Panc1 (cell line): Measurements from ENCODE around the gene CNGA4.

Experiments
- CTCF ChIP-seq: fragments of 450-650 bp; IDR thresholded peaks from 2 replicates; pipeline ENCODE4 v1.5.1; 2017; ENCODE audit warnings: mild to moderate bottlenecking
- POLR2AphosphoS5 ChIP-seq: IDR thresholded peaks from 2 replicates; pipeline ENCODE4 v1.6.1; 2012; ENCODE audit warnings: mild to moderate bottlenecking, low read depth, low read length, moderate library complexity
- REST ChIP-seq, 2 experiments: IDR thresholded peaks; 2 replicates each; pipeline ENCODE4 v1.6.1; 2011 to 2012; ENCODE audit warnings: low read depth in 2 of 2, control low read depth in 1 of 2, low read length in 1 of 2, mild to moderate bottlenecking in 1 of 2, moderate library complexity in 1 of 2; ENCODE audit not compliant: insufficient read depth in 1 of 2
- SIN3A ChIP-seq: IDR thresholded peaks from 2 replicates; pipeline ENCODE4 v1.6.1; 2012; ENCODE audit warnings: low read depth, mild to moderate bottlenecking, low read length, moderate library complexity, borderline replicate concordance; ENCODE audit not compliant: insufficient read depth
- TCF7L2 ChIP-seq: IDR thresholded peaks from 2 replicates; pipeline ENCODE4 v1.6.1; 2011; ENCODE audit warnings: mild to moderate bottlenecking, low read depth, low read length, inconsistent platforms

GRCh38 chr11:6240139-6240538 is 1.2 kb downstream of the CNGA4 start:
- no peak for TF ChIP-seq REST (IDR thresholded peaks at IDR 0.05; ENCODE audit: insufficient read depth in 1 of 2, low read depth in 2 of 2, low read length in 1 of 2)
- TF ChIP-seq CTCF: no peak
- no peak for TF ChIP-seq POLR2AphosphoS5
- no peak for TF ChIP-seq SIN3A
- no peak for TF ChIP-seq TCF7L2
